Posterior vena cava (tissue), 2 donors: ENCODE measurements around the gene RSPO1. TPM values are rescaled to one million over a fixed set of nuclear protein-coding genes. Genes with fewer than 3 reads are reported as not detected.
"Not testable (repeated sequence)": the region's sequence is repeated elsewhere in the genome, so short reads cannot be mapped to it uniquely, and the experiment has no call there.

Experiments
- DNase-seq: peaks from one replicate; pipeline ENCODE4 v3.0.0-alpha.2; 2020; ENCODE audit warnings: low spot score
- intact Hi-C, 2 donors: fragments of 100-400 bp; cut with DNase I; formaldehyde crosslinking; loops; one replicate each; pipeline versions ENCODE4 v1.14.1 to v1.14.2; 2022 to 2023
- total RNA-seq, 2 donors: library from RNA; stranded (reverse); fragmentation: NEBNext Ultra II Directional; extraction: Animal tissue kit (Norgen Biotek cat#: 25700); gene quantifications; one replicate each; pipeline ENCODE4 v1.2.1, GENCODE V29; 2021
- donor health status: DM: yes; HTN: yes; CAD: no.
- donor health status: DM: yes; HTN: yes; CAD: no.

The RSPO1 gene
- total RNA-seq, 2 donors from 2014 or later: 0.60 to 1.2 TPM

GRCh38 chr1:37599940-37600339 is 34.8 kb downstream of the RSPO1 start:
- no peak for DNase-seq
- intact Hi-C loops: loop anchor here in 1 of 2 donors (5.0 to 10.0 kb wide), 2 partner anchors 85 to 712 kb away; no protein-coding TSS in a partner anchor

- no peak for DNase-seq
- intact Hi-C loops: loop anchor here in 1 of 2 donors (5.0 kb wide), 1 partner anchor 716 kb away; no protein-coding TSS in a partner anchor
Measured at GRCh38 chr1:37596182-37596667, 38.5 kb downstream of the RSPO1 start.

GRCh38 chr1:37595440-37596181 is 39.1 kb downstream of the RSPO1 start, which contains the start of gene GNL2:
TSS of gene GNL2 (minus strand) at chr1:37595937. CDS start at chr1:37595822, 115 bp downstream.
- intact Hi-C loops: loop anchor here in 1 of 2 donors (5.0 kb wide), 1 partner anchor 717 kb away; no protein-coding TSS in a partner anchor

GRCh38 chr1:37593726-37594125 is 41.0 kb downstream of the RSPO1 start:
- intact Hi-C loops: no loop called here
- DNase-seq: no peak

More at GRCh38 chr1:37595440-37596181, 39.1 kb downstream of the RSPO1 start, which contains the start of gene GNL2:
- DNase-seq: peak; percentile 100

GRCh38 chr1:37588939-37589338 is 45.8 kb downstream of the RSPO1 start:
- intact Hi-C loops: no loop called here
- DNase-seq: no peak

- DNase-seq, intact Hi-C loops: not testable (repeated sequence)
Measured at GRCh38 chr1:37584544-37584943, 50.1 kb downstream of the RSPO1 start.

GRCh38 chr1:37575692-37576091 is 59.0 kb downstream of the RSPO1 start:
- DNase-seq: no peak
- intact Hi-C loops: no loop called here

- DNase-seq: no peak
- intact Hi-C loops: no loop called here
Measured at GRCh38 chr1:37574834-37575480, 59.7 kb downstream of the RSPO1 start.

GRCh38 chr1:37570528-37571334 is 64.0 kb downstream of the RSPO1 start:
- intact Hi-C loops: no loop called here
- DNase-seq: no peak

- intact Hi-C loops: no loop called here
- no peak for DNase-seq
Measured at GRCh38 chr1:37567023-37567422, 67.7 kb downstream of the RSPO1 start.

GRCh38 chr1:37564892-37565291 is 69.8 kb downstream of the RSPO1 start:
- DNase-seq: no peak
- intact Hi-C loops: no loop called here

- intact Hi-C loops: no loop called here
- no peak for DNase-seq
Measured at GRCh38 chr1:37562984-37563383, 71.7 kb downstream of the RSPO1 start.

Other genes with a start within 250 kb of the RSPO1 start
- gene ZC3H12A, start 160.3 kb downstream of the RSPO1 start, total RNA-seq: 10 to 100 TPM in 1 of 2 donors, 1 to 10 TPM in 1; 7.7 to 18.4 TPM
- gene MEAF6, start 120.1 kb downstream of the RSPO1 start, total RNA-seq: 10 to 100 TPM; 43.6 to 49.6 TPM
- 10 to 100 TPM; 11.3 to 13.9 TPM for gene SNIP1, start 80.6 kb downstream of the RSPO1 start, total RNA-seq
- gene DNALI1, start 78.0 kb downstream of the RSPO1 start, total RNA-seq: 1 to 10 TPM; 2.1 to 3.9 TPM
- gene GNL2, start 39.0 kb downstream of the RSPO1 start, total RNA-seq: 10 to 100 TPM; 35.7 to 40.0 TPM
- under 1 TPM; 0.42 to 0.48 TPM for gene CDCA8, start 57.6 kb upstream of the RSPO1 start, total RNA-seq
- gene EPHA10, start 130.2 kb upstream of the RSPO1 start, total RNA-seq: under 1 TPM in 1 of 2 donors, not detected in 1; 0.05 TPM
- gene MANEAL, start 159.0 kb upstream of the RSPO1 start, total RNA-seq: 1 to 10 TPM; 1.8 to 1.9 TPM
- 10 to 100 TPM; 40.2 to 42.1 TPM for gene C1orf122, start 172.9 kb upstream of the RSPO1 start, total RNA-seq
- gene YRDC, start 173.3 kb upstream of the RSPO1 start, total RNA-seq: 10 to 100 TPM in 1 of 2 donors, 1 to 10 TPM in 1; 7.1 to 12.0 TPM
- gene MTF1, start 224.7 kb upstream of the RSPO1 start, total RNA-seq: 10 to 100 TPM; 17.8 to 19.8 TPM